IMR-90 (cell line): Measurements from ENCODE around the gene KCNAB2. TPM values are rescaled to one million over a fixed set of nuclear protein-coding genes. Genes with fewer than 3 reads are reported as not detected.

Experiments
- ATAC-seq: fragments of 200-7000 bp; cut with Tn5 transposase; 2 replicates; pipeline ENCODE4 v1.9.1; 2020; ENCODE audit warnings: low read depth, mild to moderate bottlenecking, moderate library complexity
- BruUV-seq: library from RNA; stranded (reverse); fragments of 400-500 nt; replicated peaks from 2 replicates; lab custom pipeline; 2021; lab: Mats Ljungman, UMichigan
- CTCF ChIA-PET: fragments of 300-600 bp; formaldehyde crosslinking; extraction: SDS; loops from one replicate; lab custom pipeline; 2021; ENCODE audit warnings: antibody characterized with exemption; lab: Yijun Ruan, JAX
- POLR2A ChIA-PET: fragments of 300-600 bp; sonication (Branson Sonifier 250); formaldehyde crosslinking; loops from one replicate; lab custom pipeline; 2022; ENCODE audit warnings: antibody characterized with exemption; ENCODE audit not compliant: unreplicated experiment; lab: Charles Lee
- DNase-seq: peaks from one replicate; pipeline ENCODE4 v3.0.0; 2013
- H2AFZ ChIP-seq: replicated peaks from 2 replicates; pipeline ENCODE3; 2013; ENCODE audit warnings: low read length, mild to moderate bottlenecking; ENCODE audit not compliant: poor library complexity
- H2AK5ac ChIP-seq: 2 replicates; pipeline ENCODE4 v1.6.1; 2013; ENCODE audit warnings: low read depth, low read length, inconsistent platforms
- H2AK9ac ChIP-seq: replicated peaks from 2 replicates; pipeline ENCODE3; 2013; ENCODE audit warnings: mild to moderate bottlenecking, low read depth, low read length, moderate library complexity; ENCODE audit not compliant: poor library complexity
- H2BK120ac ChIP-seq: 2 replicates; pipeline ENCODE4 v1.6.1; 2013; ENCODE audit warnings: low read depth, low read length, inconsistent platforms
- H2BK15ac ChIP-seq: 3 replicates; pipeline ENCODE4 v1.6.1; 2013; ENCODE audit warnings: low read depth, low read length, inconsistent platforms
- H2BK20ac ChIP-seq: 2 replicates; pipeline ENCODE4 v1.6.1; 2013; ENCODE audit warnings: low read depth, mild to moderate bottlenecking, inconsistent platforms, low read length, moderate library complexity
- H2BK5ac ChIP-seq: 2 replicates; pipeline ENCODE4 v1.6.1; 2013; ENCODE audit warnings: mild to moderate bottlenecking, low read depth, low read length, inconsistent platforms; ENCODE audit not compliant: poor library complexity, severe bottlenecking
- H3K14ac ChIP-seq: replicated peaks from 2 replicates; pipeline ENCODE4 v1.6.1; 2013; ENCODE audit warnings: low read depth, low read length, inconsistent platforms
- H3K18ac ChIP-seq: 2 replicates; pipeline ENCODE4 v1.6.1; 2013; ENCODE audit warnings: low read depth, low read length, control low read depth
- H3K23ac ChIP-seq: 2 replicates; pipeline ENCODE4 v1.6.1; 2013; ENCODE audit warnings: low read depth, low read length, inconsistent platforms
- H3K27ac ChIP-seq: 2 replicates; pipeline ENCODE4 v1.5.1; 2013; ENCODE audit warnings: mild to moderate bottlenecking, control low read depth, low read length; ENCODE audit not compliant: insufficient read depth
- H3K27me3 ChIP-seq: 2 replicates; pipeline ENCODE4 v1.6.1; 2013; ENCODE audit warnings: low read length; ENCODE audit not compliant: control insufficient read depth, insufficient read depth
- H3K36me3 ChIP-seq: 2 replicates; pipeline ENCODE4 v1.6.1; 2013; ENCODE audit warnings: low read length, mixed read lengths; ENCODE audit not compliant: control insufficient read depth, insufficient read depth
- H3K4ac ChIP-seq: 2 replicates; pipeline ENCODE4 v1.6.1; 2013; ENCODE audit warnings: low read depth, low read length, inconsistent platforms
- H3K4me1 ChIP-seq: 2 replicates; pipeline ENCODE4 v1.6.1; 2013; ENCODE audit warnings: low read length, mixed read lengths; ENCODE audit not compliant: control insufficient read depth, insufficient read depth
- H3K4me2 ChIP-seq: 2 replicates; pipeline ENCODE4 v1.6.1; 2013; ENCODE audit warnings: low read depth, mild to moderate bottlenecking, control low read depth, low read length, moderate library complexity
- H3K4me3 ChIP-seq: 2 replicates; pipeline ENCODE4 v1.5.1; 2013; ENCODE audit warnings: low read depth, mild to moderate bottlenecking, control low read depth, low read length, moderate library complexity; ENCODE audit not compliant: insufficient read depth
- H3K56ac ChIP-seq: 2 replicates; pipeline ENCODE4 v1.6.1; 2013; ENCODE audit warnings: low read length, inconsistent platforms; ENCODE audit not compliant: insufficient read depth; ENCODE audit errors: extremely low read depth
- H3K79me1 ChIP-seq, 2 experiments: 2 replicates each; pipeline ENCODE4 v1.6.1; 2013; ENCODE audit warnings: low read length in 2 of 2, inconsistent platforms in 1 of 2, low read depth in 1 of 2
- H3K9ac ChIP-seq: 2 replicates; pipeline ENCODE4 v1.6.1; 2013; ENCODE audit warnings: low read depth, low read length, control low read depth
- H3K9me1 ChIP-seq: 2 replicates; pipeline ENCODE4 v1.6.1; 2013; ENCODE audit warnings: low read length, inconsistent platforms; ENCODE audit not compliant: insufficient read depth
- H3K9me3 ChIP-seq: 2 replicates; pipeline ENCODE4 v1.6.1; 2013; ENCODE audit warnings: low read length; ENCODE audit not compliant: control insufficient read depth, insufficient read depth
- H4K20me1 ChIP-seq: 2 replicates; pipeline ENCODE4 v1.6.1; 2013; ENCODE audit warnings: low read length, inconsistent platforms; ENCODE audit not compliant: insufficient read depth
- H4K5ac ChIP-seq: 2 replicates; pipeline ENCODE4 v1.6.1; 2013; ENCODE audit warnings: mild to moderate bottlenecking, low read depth, low read length, control low read depth
- H4K8ac ChIP-seq, 2 experiments: 2 replicates each; pipeline ENCODE4 v1.6.1; 2013; ENCODE audit warnings: low read depth in 2 of 2, low read length in 2 of 2, control low read depth in 1 of 2, inconsistent platforms in 1 of 2
- H4K91ac ChIP-seq: 2 replicates; pipeline ENCODE4 v1.6.1; 2013; ENCODE audit warnings: low read depth, low read length, inconsistent platforms; ENCODE audit not compliant: insufficient read depth
- CEBPB ChIP-seq: IDR thresholded peaks from 2 replicates; pipeline ENCODE4 v1.6.1; 2012; ENCODE audit warnings: low read depth, low read length, improper control_type of control experiment
- CTCF ChIP-seq: conservative IDR thresholded peaks from 2 replicates; pipeline ENCODE4 v1.5.1; 2012; ENCODE audit warnings: mild to moderate bottlenecking, low read depth, low read length, improper control_type of control experiment
- MXI1 ChIP-seq: IDR thresholded peaks from 2 replicates; pipeline ENCODE4 v1.6.1; 2012; ENCODE audit warnings: low read depth, mild to moderate bottlenecking, low read length, moderate library complexity, borderline replicate concordance
- POLR2A ChIP-seq: IDR thresholded peaks from 2 replicates; pipeline ENCODE4 v1.6.1; 2012; ENCODE audit warnings: mild to moderate bottlenecking, low read depth, low read length
- RCOR1 ChIP-seq: IDR thresholded peaks from 2 replicates; pipeline ENCODE4 v1.6.1; 2012; ENCODE audit warnings: mild to moderate bottlenecking, low read length, improper control_type of control experiment; ENCODE audit not compliant: insufficient replicate concordance
- WGBS, 2 experiments: methylation state at CpG; one replicate each; pipeline versions ENCODE4 v1.1.5 to v1.1.7; 2013; ENCODE audit warnings: missing lambda C conversion rate in 2 of 2; ENCODE audit not compliant: insufficient read length in 1 of 2; ENCODE audit errors: extremely low coverage in 2 of 2; 5-methylcytosine and 5-hydroxymethylcytosine counted together
- dilution Hi-C: fragments of 300-500 bp; cut with HindIII; formaldehyde crosslinking; loops from one replicate; pipeline ENCODE4 v1.14.3; 2018; ENCODE audit warnings: low sequenced_read_pairs; ENCODE audit not compliant: unreplicated experiment
- in situ Hi-C: fragments of 300-500 bp; cut with MboI; formaldehyde crosslinking; loops from 3 replicates; pipeline ENCODE4 v1.14.3; 2019; ENCODE audit warnings: low sequenced_read_pairs, inconsistent platforms, mixed read lengths
- intact Hi-C: fragments of 100-400 bp; cut with micrococcal nuclease; formaldehyde crosslinking; loops from 2 replicates; pipeline ENCODE4 v1.10.0; 2022
- polyA plus RNA-seq, 3 experiments: library from polyadenylated mRNA; depleted of rRNA; stranded (reverse); fragments of >200 nt; gene quantifications; 2 replicates each; pipeline ENCODE4 v1.2.3, GENCODE V29; 2012; ENCODE audit warnings: low replicate concordance in 1 of 3
- total RNA-seq: library from RNA; depleted of rRNA; stranded (reverse); fragments of >200 nt; gene quantifications from 2 replicates; pipeline ENCODE4 v1.2.3, GENCODE V29; 2012

The KCNAB2 gene
- total and polyA plus RNA-seq, 2 of the 4 experiments (the other 2 are of a cell fraction): 1.3 to 4.2 TPM

GRCh38 chr1:6091823-6092109 lies 46.1 kb downstream of the KCNAB2 start:
- no TSS peak for BruUV-seq
- H2BK120ac ChIP-seq: no peak overlapping the region
- TF ChIP-seq MXI1 (no peak), POLR2A (no peak), CTCF (no peak), RCOR1 (no peak), CEBPB (no peak)
- no peaks in the 10 kb centered on the region for H4K20me1 ChIP-seq
- no peak overlapping the region for H3K18ac ChIP-seq
- no peak overlapping the region for H2AK9ac ChIP-seq
- no peak overlapping the region for H3K27ac ChIP-seq
- no peak overlapping the region for H2BK20ac ChIP-seq
- H3K4me3 ChIP-seq: no peak overlapping the region
- no peaks in the 10 kb centered on the region for H3K9me3 ChIP-seq
- intact Hi-C loops: no loop called here
- H3K9me1 ChIP-seq: no peaks in the 10 kb centered on the region
- no peak overlapping the region for H4K5ac ChIP-seq
- POLR2A ChIA-PET: no interaction called here
- H3K4ac ChIP-seq: no peak overlapping the region
- H3K36me3 ChIP-seq: no peaks in the 10 kb centered on the region
- no peak for DNase-seq
- no peak overlapping the region for H2BK15ac ChIP-seq
- H2BK5ac ChIP-seq: no peak overlapping the region
- peaks cover 7% of the 10 kb centered on the region; the same call in 1 of the 2 replicates for H3K27me3 ChIP-seq
- H3K9ac ChIP-seq: no peak overlapping the region
- H3K23ac ChIP-seq: no peak overlapping the region
- no peak overlapping the region for H3K56ac ChIP-seq
- H3K79me1 ChIP-seq: no peaks in the 10 kb centered on the region
- H3K4me1 ChIP-seq: no peaks in the 10 kb centered on the region
- no peak for ATAC-seq
- H2AFZ ChIP-seq: no peak overlapping the region
- no peak overlapping the region for H4K8ac ChIP-seq
- in situ Hi-C loops: no loop called here
- H4K91ac ChIP-seq: no peak overlapping the region
- WGBS, 2 experiments: 90% methylated on average over 2 of the region's 10 CpGs; no CpG with 5 or more reads in 1 of the 2 experiments
- dilution Hi-C loops: no loop called here
- H3K14ac ChIP-seq: no peak overlapping the region
- H3K4me2 ChIP-seq: no peak overlapping the region
- CTCF ChIA-PET: no interaction called here
- no peak overlapping the region for H2AK5ac ChIP-seq
